GM19463 (cell line): ENCODE measurements around the gene WNT5B.

ENCODE experiments used
- ATAC-seq: cut with Tn5 transposase; IDR thresholded peaks from one replicate; pipeline ENCODE4 v1.9.1; 2021; ENCODE audit warnings: mild to moderate bottlenecking, moderate library complexity; ENCODE audit not compliant: unreplicated experiment

Gene WNT5B

DNA sequence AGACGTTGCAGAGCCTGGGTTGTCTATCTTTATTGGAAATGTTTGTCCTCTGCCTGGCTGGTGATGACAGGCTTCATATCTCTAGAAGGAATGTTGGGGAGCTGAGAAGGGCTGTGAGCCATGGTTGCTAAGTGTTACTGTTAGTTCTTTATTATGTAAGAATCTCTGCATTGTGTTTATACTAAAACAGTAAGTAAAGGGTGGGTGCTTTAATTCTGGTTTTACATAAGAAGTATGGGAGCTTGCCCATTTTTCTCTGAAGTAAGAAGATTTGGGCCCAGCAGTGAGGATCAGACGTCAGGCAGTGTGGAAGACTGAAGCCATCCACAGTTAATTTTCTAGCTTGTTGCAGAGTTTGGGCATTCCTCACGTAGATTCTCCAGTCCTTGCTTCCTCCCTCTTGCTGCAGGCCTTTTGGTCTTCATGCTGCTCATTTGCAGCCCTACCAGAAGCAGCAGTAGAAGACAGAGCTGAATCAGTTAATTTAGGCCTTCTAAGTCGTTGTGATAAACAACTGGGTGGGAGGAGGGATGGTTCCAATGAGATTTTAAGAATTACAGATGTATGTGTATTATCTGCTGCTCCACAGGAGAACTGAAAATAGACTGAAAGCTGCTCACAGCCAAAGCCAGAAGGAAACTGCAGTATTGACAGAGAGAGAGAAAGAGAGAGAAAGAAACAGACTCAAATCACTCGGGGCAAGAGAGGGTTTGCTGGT is 21.4 kb downstream of the WNT5B start:
- ATAC-seq: no peak

GRCh38 chr12:1650978-1651361 is 21.9 kb downstream of the WNT5B start:
- no peak for ATAC-seq

- ATAC-seq: no peak
Observed at GRCh38 chr12:1651946-1652345, 22.9 kb downstream of the WNT5B start.

GRCh38 chr12:1655225-1655788 is 26.3 kb downstream of the WNT5B start:
- no peak for ATAC-seq

- ATAC-seq: no peak
Observed at GRCh38 chr12:1656902-1657301, 27.9 kb downstream of the WNT5B start.

DNA sequence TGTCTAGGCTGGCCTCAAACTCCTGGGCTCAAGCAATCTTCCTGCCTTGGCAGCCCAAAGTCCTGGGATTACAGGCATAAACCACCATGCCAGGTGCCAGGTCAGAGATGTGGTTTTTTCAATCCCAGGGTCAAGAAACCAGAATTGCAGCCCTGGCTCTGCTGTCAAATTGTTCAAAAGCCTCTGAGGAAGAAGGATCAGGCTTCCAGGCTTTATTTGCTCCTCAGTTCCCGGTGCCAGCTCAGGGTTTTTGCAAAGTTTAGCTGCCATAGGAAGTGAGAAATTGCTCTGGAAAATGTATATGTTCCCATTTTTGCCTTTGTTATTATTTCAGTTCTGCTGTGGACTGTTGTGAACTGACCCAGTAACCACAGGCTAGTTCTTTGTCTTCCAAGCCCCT is 28.7 kb downstream of the WNT5B start:
- ATAC-seq: no peak

DNA sequence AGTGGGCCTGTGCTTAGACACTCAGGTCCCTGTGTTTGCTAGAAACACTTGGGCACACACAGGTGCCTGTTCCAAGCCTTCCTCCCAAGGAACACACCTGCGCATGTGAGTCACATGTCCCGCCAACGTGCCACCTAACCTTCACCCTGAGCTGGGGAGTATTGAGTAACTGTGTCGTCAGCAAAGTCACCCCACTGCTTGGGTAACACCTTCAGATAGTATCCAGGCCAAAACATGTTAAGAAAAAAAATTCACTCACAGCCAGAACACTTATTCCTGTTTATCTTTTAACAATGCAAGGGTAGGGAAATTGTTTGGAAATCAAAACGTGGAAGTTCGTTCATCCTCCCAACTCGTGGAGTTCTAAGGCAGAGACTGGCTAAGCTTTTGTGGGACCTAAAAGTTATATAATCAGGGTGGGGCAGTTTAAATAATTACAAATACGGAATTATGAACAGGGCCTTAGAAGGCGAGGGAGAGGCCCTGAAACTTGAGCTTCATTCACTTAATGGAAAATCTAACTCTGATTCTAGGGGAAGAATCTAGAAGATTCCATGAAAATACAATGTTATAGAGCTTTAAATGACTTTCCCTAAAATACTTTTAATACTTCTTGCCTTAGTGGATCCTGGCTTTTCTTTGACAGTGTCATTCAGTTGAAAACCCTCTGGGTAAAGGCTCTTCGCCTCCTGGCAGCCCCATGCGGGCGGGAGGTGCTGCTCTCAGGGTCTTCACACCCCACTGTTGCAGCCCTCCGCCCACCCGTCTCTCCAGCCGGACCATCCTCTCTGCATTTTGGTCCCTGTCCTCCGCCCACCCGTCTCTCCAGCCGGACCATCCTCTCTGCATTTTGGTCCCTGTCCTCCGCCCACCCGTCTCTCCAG is 31.5 kb downstream of the WNT5B start:
- no peak for ATAC-seq

GRCh38 chr12:1661553-1662335 is 32.7 kb downstream of the WNT5B start:
- ATAC-seq: peak; percentile 82

DNA sequence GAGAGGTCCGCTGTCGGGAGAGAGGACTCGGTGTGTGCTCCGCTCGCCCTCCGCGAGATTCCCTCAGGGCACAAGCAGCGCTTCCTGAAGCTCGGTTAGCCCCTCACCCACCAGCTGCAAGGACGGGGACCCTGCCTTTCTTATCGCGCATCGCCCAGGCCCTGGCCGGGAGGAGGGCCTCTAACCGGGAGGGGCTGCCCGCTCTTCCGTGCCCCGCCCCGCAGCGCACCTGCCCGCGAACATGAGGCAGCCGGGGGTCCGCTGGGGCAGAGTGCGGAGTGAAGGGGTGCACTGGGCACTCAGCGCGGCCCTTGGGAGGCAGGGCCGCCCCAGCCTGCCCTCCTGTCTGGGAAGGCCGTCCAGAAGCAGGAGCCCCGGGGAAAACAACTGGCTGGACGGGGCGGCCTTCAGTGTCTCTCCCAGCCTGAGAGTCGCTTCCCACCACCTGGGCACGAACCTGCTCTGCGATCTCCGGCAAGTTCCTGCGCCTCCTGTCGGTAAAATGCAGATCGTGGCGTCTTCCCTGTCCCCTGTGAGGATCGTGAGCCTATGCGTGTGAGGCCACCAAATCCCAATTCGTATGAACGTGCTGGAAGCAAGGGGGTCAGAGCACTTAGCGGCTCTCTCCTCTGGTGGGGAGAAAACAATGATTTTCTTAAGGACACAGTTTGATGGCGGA is 33.9 kb downstream of the WNT5B start:
- ATAC-seq: no peak

DNA sequence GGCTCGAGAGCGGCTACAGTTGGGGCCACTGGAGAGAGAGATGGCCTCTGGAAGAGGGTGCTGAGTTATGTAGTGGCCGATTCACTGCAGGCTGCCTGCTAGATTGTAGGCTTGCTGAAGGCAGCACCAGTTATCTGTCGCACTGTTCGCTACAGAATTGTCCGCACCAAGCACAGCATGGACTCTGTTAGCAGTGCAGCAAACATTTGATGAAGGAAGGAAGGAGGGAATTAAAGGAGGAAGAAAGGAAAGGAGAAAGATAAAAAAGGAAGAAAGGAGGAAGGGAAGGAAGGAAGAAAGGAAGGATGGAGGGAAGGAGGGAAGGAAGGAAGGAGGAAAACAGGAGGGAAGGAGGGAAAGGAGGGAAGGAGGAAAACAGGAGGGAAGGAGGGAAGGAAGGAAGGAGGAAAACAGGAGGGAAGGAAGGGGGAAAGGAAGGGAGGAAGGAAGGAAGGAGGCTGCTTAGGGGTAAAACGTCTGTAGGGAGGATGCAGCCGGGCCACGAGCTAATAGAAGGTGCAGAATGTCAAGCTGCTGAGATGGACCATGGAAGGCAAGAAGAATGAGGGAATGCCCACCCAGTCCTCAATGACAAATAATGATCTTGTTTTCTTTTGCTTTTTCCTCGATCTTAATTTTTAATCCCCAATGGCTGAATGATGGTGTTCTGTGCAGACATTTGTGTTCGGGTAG is 34.6 kb downstream of the WNT5B start:
- ATAC-seq: no peak

GRCh38 chr12:1665366-1665765 is 36.3 kb downstream of the WNT5B start:
- no peak for ATAC-seq

- ATAC-seq: no peak
Observed at GRCh38 chr12:1666215-1666614, 37.2 kb downstream of the WNT5B start.

- ATAC-seq: no peak
Observed at GRCh38 chr12:1666685-1667162, 37.7 kb downstream of the WNT5B start.

GRCh38 chr12:1668833-1669543 is 40.0 kb downstream of the WNT5B start:
- no peak for ATAC-seq

GRCh38 chr12:1670358-1671268 is 41.6 kb downstream of the WNT5B start:
- no peak for ATAC-seq

- ATAC-seq: no peak
Observed at GRCh38 chr12:1676043-1676442, 47.0 kb downstream of the WNT5B start.

GRCh38 chr12:1680804-1681492 is 51.9 kb downstream of the WNT5B start:
- no peak for ATAC-seq

DNA sequence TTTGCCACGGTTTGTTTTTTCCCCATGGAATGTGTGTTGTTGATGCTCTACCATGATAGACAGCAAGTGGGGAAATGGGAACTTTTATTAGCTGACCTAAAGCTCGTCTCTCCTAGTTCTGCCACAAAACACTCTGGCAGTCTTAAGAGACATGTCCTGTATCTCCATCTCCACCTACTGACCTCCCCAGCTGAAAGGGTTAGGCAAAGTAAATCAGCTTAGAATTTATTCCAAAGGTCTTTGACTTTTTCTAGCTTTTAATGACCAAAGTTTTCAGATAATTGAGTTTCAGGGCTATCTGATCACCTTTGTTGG is 52.4 kb downstream of the WNT5B start:
- ATAC-seq: no peak
